Fibroblast of lung (primary cell): ENCODE results near the gene ASRGL1. TPM values are rescaled to one million over a fixed set of nuclear protein-coding genes. Genes with fewer than 3 reads are reported as not detected.

Source experiments
- DNase-seq, 2 donors: peaks; one replicate each; pipeline versions ENCODE4 v3.0.0 to v3.0.0-alpha.2; 2010; ENCODE audit warnings: low read depth in 2 of 2
- H2AFZ ChIP-seq: 2 replicates; pipeline ENCODE4 v1.5.1; 2012; ENCODE audit warnings: low read length, control low read depth, inconsistent platforms
- H3K27ac ChIP-seq: 2 replicates; pipeline ENCODE4 v1.5.1; 2011; ENCODE audit warnings: low read length, control low read depth; ENCODE audit not compliant: insufficient read depth
- H3K27me3 ChIP-seq: 2 replicates; pipeline ENCODE4 v1.5.1; 2011; ENCODE audit warnings: mild to moderate bottlenecking, low read length; ENCODE audit not compliant: control insufficient read depth, insufficient read depth
- H3K36me3 ChIP-seq: 2 replicates; pipeline ENCODE4 v1.5.1; 2011; ENCODE audit warnings: low read length; ENCODE audit not compliant: control insufficient read depth, insufficient read depth
- H3K4me1 ChIP-seq: 2 replicates; pipeline ENCODE4 v1.5.1; 2011; ENCODE audit warnings: low read length; ENCODE audit not compliant: control insufficient read depth, insufficient read depth; ENCODE audit errors: extremely low read depth
- H3K4me2 ChIP-seq: 2 replicates; pipeline ENCODE4 v1.5.1; 2011; ENCODE audit warnings: low read length, control low read depth; ENCODE audit not compliant: insufficient read depth; ENCODE audit errors: extremely low read depth
- H3K4me3 ChIP-seq, 4 experiments: fragments of 200-600 bp in 1 of 4; sonication (generic) in 1 of 4; replicated peaks in 1 of 4; 2 replicates each; pipeline ENCODE4 v1.5.1; 2011 to 2016; ENCODE audit warnings: low read length in 4 of 4, low read depth in 3 of 4, mild to moderate bottlenecking in 3 of 4, control low read depth in 2 of 4, inconsistent platforms in 1 of 4, mixed read lengths in 1 of 4; ENCODE audit not compliant: insufficient read depth in 1 of 4; ENCODE audit errors: control extremely low read depth in 1 of 4
- H3K79me2 ChIP-seq: 2 replicates; pipeline ENCODE4 v1.5.1; 2012; ENCODE audit warnings: mild to moderate bottlenecking, low read length, inconsistent platforms; ENCODE audit not compliant: control insufficient read depth, insufficient read depth
- H3K9ac ChIP-seq: 2 replicates; pipeline ENCODE4 v1.5.1; 2011; ENCODE audit warnings: mild to moderate bottlenecking, low read length, control low read depth; ENCODE audit not compliant: insufficient read depth
- H3K9me3 ChIP-seq: 2 replicates; pipeline ENCODE4 v1.5.1; 2012; ENCODE audit warnings: low read depth, low read length; ENCODE audit not compliant: control insufficient read depth, insufficient read depth
- H4K20me1 ChIP-seq: 2 replicates; pipeline ENCODE4 v1.5.1; 2011; ENCODE audit warnings: low read length; ENCODE audit not compliant: control insufficient read depth, insufficient read depth; ENCODE audit errors: extremely low read depth
- CTCF ChIP-seq, 2 donors: IDR thresholded peaks in 1 of 2; conservative IDR thresholded peaks in 1 of 2; 1 replicate in 1 of 2; 2 replicates in 1 of 2; pipeline ENCODE4 v1.5.1; 2011 to 2012; ENCODE audit warnings: low read length in 2 of 2, control low read depth in 1 of 2, inconsistent platforms in 1 of 2, low read depth in 1 of 2, mild to moderate bottlenecking in 1 of 2
- EZH2 ChIP-seq: IDR thresholded peaks from 2 replicates; pipeline ENCODE4 v1.5.1; 2012; ENCODE audit warnings: low read length, control low read depth, mild to moderate bottlenecking; ENCODE audit errors: missing control alignments
- polyA plus RNA-seq, 2 donors: library from polyadenylated mRNA; depleted of rRNA in 1 of 2; stranded (reverse) in 1 of 2; unstranded in 1 of 2; fragments of >200 nt; gene quantifications; 2 replicates each; pipeline ENCODE4 v1.2.1, GENCODE V29; 2011 to 2012; ENCODE audit warnings: missing spikeins in 1 of 2
- total RNA-seq: library from RNA; depleted of rRNA; stranded (reverse); fragments of >200 nt; gene quantifications from 2 replicates; pipeline ENCODE4 v1.2.1, GENCODE V29; 2014

The ASRGL1 gene
- total and polyA plus RNA-seq, 2 donors (not counting 1 experiment from before 2014, with no cell fraction given) = under 0.01 to 0.22 TPM

GRCh38 chr11:62438641-62439040 is 101.4 kb downstream of the ASRGL1 start:
- Histone ChIP-seq H3K4me3 (no peak overlapping the region), H3K9ac (no peak overlapping the region), H3K79me2 (no peaks in the 10 kb centered on the region), H3K9me3 (no peaks in the 10 kb centered on the region), H3K4me1 (peaks cover 12% of the 10 kb centered on the region), H3K36me3 (no peaks in the 10 kb centered on the region), H4K20me1 (no peaks in the 10 kb centered on the region), H2AFZ (no peak overlapping the region), H3K27me3 (no peaks in the 10 kb centered on the region), H3K27ac (no peak overlapping the region), H3K4me2 (no peak overlapping the region)
- TF ChIP-seq CTCF (conservative IDR thresholded peaks at IDR 0.05 in 1 of 2, IDR thresholded peaks at IDR 0.05 in 1 of 2; ENCODE audit: low read depth in 1 of 2, low read length in 2 of 2) = no peak
- no peak for TF ChIP-seq EZH2
- no peak for DNase-seq

- H3K9me3 ChIP-seq = no peaks in the 10 kb centered on the region
- DNase-seq = peak; percentile 36 to 86
- no peak overlapping the region for H3K9ac ChIP-seq
- no peaks in the 10 kb centered on the region for H4K20me1 ChIP-seq
- H3K4me3 ChIP-seq = no peak overlapping the region
- H3K4me1 ChIP-seq = peaks cover 21% of the 10 kb centered on the region
- H3K36me3 ChIP-seq = no peaks in the 10 kb centered on the region
- no peaks in the 10 kb centered on the region for H3K27me3 ChIP-seq
- no peaks in the 10 kb centered on the region for H3K79me2 ChIP-seq
- peak overlapping the region; percentile 55 for H3K27ac ChIP-seq
- TF ChIP-seq EZH2 = no peak
- TF ChIP-seq CTCF (conservative IDR thresholded peaks at IDR 0.05 in 1 of 2, IDR thresholded peaks at IDR 0.05 in 1 of 2; ENCODE audit: low read depth in 1 of 2, low read length in 2 of 2) = no peak
- peak overlapping the region; percentile 65 for H3K4me2 ChIP-seq
- H2AFZ ChIP-seq = peak overlapping the region; percentile 86
Observed at GRCh38 chr11:62439785-62440602, 102.7 kb downstream of the ASRGL1 start.

Other genes starting within 250 kb of the ASRGL1 start
- 6.4 and 12.7 TPM in 2 replicates for gene INCENP, start 213.4 kb upstream of the ASRGL1 start, total RNA-seq
- 6.6 and 18.3 TPM in 2 replicates for gene INCENP, start 213.4 kb upstream of the ASRGL1 start, polyA plus RNA-seq
- not detected in 2 replicates for gene SCGB1D1, start 147.2 kb upstream of the ASRGL1 start, total RNA-seq
- not detected in 2 replicates for gene SCGB1D1, start 147.2 kb upstream of the ASRGL1 start, polyA plus RNA-seq
- not detected in 2 replicates for gene SCGB2A1, start 128.8 kb upstream of the ASRGL1 start, total RNA-seq
- not detected in 2 replicates for gene SCGB2A1, start 128.8 kb upstream of the ASRGL1 start, polyA plus RNA-seq
- gene SCGB1D2, start 95.2 kb upstream of the ASRGL1 start, total RNA-seq = not detected in 2 replicates
- not detected in 2 replicates for gene SCGB1D2, start 95.2 kb upstream of the ASRGL1 start, polyA plus RNA-seq
- gene SCGB2A2, start 67.3 kb upstream of the ASRGL1 start, total RNA-seq = not detected in 2 replicates
- gene SCGB2A2, start 67.3 kb upstream of the ASRGL1 start, polyA plus RNA-seq = not detected in 2 replicates
- not detected in 2 replicates for gene SCGB1D4, start 38.4 kb upstream of the ASRGL1 start, total RNA-seq
- not detected in 2 replicates for gene SCGB1D4, start 38.4 kb upstream of the ASRGL1 start, polyA plus RNA-seq
- not detected in 2 replicates for gene SCGB1A1, start 81.6 kb downstream of the ASRGL1 start, total RNA-seq
- not detected in 2 replicates for gene SCGB1A1, start 81.6 kb downstream of the ASRGL1 start, polyA plus RNA-seq
- 396 and 762 TPM in 2 replicates for gene AHNAK, start 209.4 kb downstream of the ASRGL1 start, total RNA-seq
- gene AHNAK, start 209.4 kb downstream of the ASRGL1 start, polyA plus RNA-seq = 209 and 220 TPM in 2 replicates
- 1,405 and 1,825 TPM in 2 replicates for gene EEF1G, start 236.4 kb downstream of the ASRGL1 start, total RNA-seq
- gene EEF1G, start 236.4 kb downstream of the ASRGL1 start, polyA plus RNA-seq = 1,308 and 1,333 TPM in 2 replicates